A549 (cell line): ENCODE measurements around the gene INPP5B. TPM values are rescaled to one million over a fixed set of nuclear protein-coding genes. Genes with fewer than 3 reads are reported as not detected.

ENCODE experiments used
- ATAC-seq, 2 experiments: fragments of 200-7000 bp in 1 of 2; fragments of >200 bp in 1 of 2; cut with Nextera tagmentation in 1 of 2; cut with Tn5 transposase in 1 of 2; 3 replicates each; pipeline versions ENCODE4 v1.8.0 to v1.9.1; 2018 to 2020; ENCODE audit warnings: mild to moderate bottlenecking in 1 of 2, moderate library complexity in 1 of 2
- CTCF ChIA-PET: fragments of 300-600 bp; sonication (Branson Sonifier 250); formaldehyde crosslinking; extraction: SDS; loops from one replicate; lab custom pipeline; 2021; ENCODE audit warnings: antibody characterized with exemption, inconsistent platforms; lab: Yijun Ruan, JAX
- POLR2A ChIA-PET: fragments of 350-600 bp; formaldehyde crosslinking; extraction: SDS; loops from one replicate; lab custom pipeline; 2021; ENCODE audit warnings: antibody characterized with exemption, inconsistent platforms; lab: Yijun Ruan, JAX
- DNase-seq, 2 experiments: peaks; one replicate each; pipeline versions ENCODE4 v3.0.0 to v3.0.0-alpha.2; 2011 to 2016; ENCODE audit warnings: low read depth in 1 of 2, low spot score in 1 of 2
- FAIRE-seq: peaks from 2 replicates; lab custom pipeline; 2011; peaks lifted over from hg19 to GRCh38; lab: Jason Lieb, UNC
- H3K27ac ChIP-seq, 2 experiments: fragments of >200 bp; sonication (Bioruptor Twin); formaldehyde crosslinking; 3 replicates each; pipeline ENCODE4 v1.5.1; 2016 to 2017
- H3K4me1 ChIP-seq: fragments of >200 bp; sonication (Bioruptor Twin); formaldehyde crosslinking; 3 replicates; pipeline ENCODE4 v1.6.1; 2016
- H3K4me2 ChIP-seq: fragments of >200 bp; sonication (Bioruptor Twin); formaldehyde crosslinking; 3 replicates; pipeline ENCODE4 v1.6.1; 2016
- H3K4me3 ChIP-seq: fragments of >200 bp; sonication (Bioruptor Twin); formaldehyde crosslinking; 3 replicates; pipeline ENCODE4 v1.5.1; 2016
- H3K9me3 ChIP-seq: fragments of >200 bp; sonication (Bioruptor Twin); formaldehyde crosslinking; 3 replicates; pipeline ENCODE4 v1.6.1; 2016
- CBX2 ChIP-seq: fragments of 200-600 bp; sonication (generic); IDR thresholded peaks from 2 replicates; pipeline ENCODE4 v1.6.1; 2016; ENCODE audit warnings: low read depth, mild to moderate bottlenecking, borderline replicate concordance
- CBX8 ChIP-seq: fragments of 200-600 bp; sonication (generic); IDR thresholded peaks from 2 replicates; pipeline ENCODE4 v1.6.1; 2016
- CHD4 ChIP-seq: fragments of 200-600 bp; sonication (generic); IDR thresholded peaks from 2 replicates; pipeline ENCODE4 v1.6.1; 2016; ENCODE audit warnings: antibody characterized with exemption, mild to moderate bottlenecking, borderline replicate concordance
- ESRRA ChIP-seq: fragments of 150-350 bp; IDR thresholded peaks from 2 replicates; pipeline ENCODE4 v1.6.1; 2014; ENCODE audit warnings: mild to moderate bottlenecking, low read length, borderline replicate concordance
- FOSL2 ChIP-seq, 2 experiments: fragments of 450-650 bp in 1 of 2; fragments of >200 bp in 1 of 2; sonication (Bioruptor Twin) in 1 of 2; formaldehyde crosslinking; IDR thresholded peaks; 2 replicates each; pipeline versions ENCODE4 v1.5.0 to v1.6.1; 2016 to 2020; ENCODE audit warnings: mild to moderate bottlenecking in 1 of 2, moderate library complexity in 1 of 2
- FOXS1 ChIP-seq: fragments of 250-450 bp; sonication (Bioruptor Pico); IDR thresholded peaks from 2 replicates; pipeline ENCODE4 v1.5.0; 2020; ENCODE audit warnings: mild to moderate bottlenecking, moderate library complexity
- HDAC2 ChIP-seq: fragments of 200-600 bp; sonication (generic); IDR thresholded peaks from 2 replicates; pipeline ENCODE4 v1.6.1; 2016
- HOXB13 ChIP-seq: fragments of 250-450 bp; sonication (Bioruptor Pico); IDR thresholded peaks from 2 replicates; pipeline ENCODE4 v1.5.0; 2020; ENCODE audit warnings: low read depth, mild to moderate bottlenecking, moderate library complexity
- HOXB5 ChIP-seq: fragments of 250-450 bp; sonication (Bioruptor Pico); IDR thresholded peaks from 2 replicates; pipeline ENCODE4 v1.5.0; 2020; ENCODE audit warnings: mild to moderate bottlenecking, moderate library complexity
- JUNB ChIP-seq: fragments of >200 bp; sonication (Bioruptor Twin); formaldehyde crosslinking; IDR thresholded peaks from 2 replicates; pipeline ENCODE4 v1.6.1; 2016
- KDM1A ChIP-seq: fragments of 200-600 bp; sonication (generic); IDR thresholded peaks from 2 replicates; pipeline ENCODE4 v1.6.1; 2016; ENCODE audit warnings: low read depth, mild to moderate bottlenecking
- KDM5A ChIP-seq: fragments of 200-600 bp; sonication (generic); IDR thresholded peaks from 2 replicates; pipeline ENCODE4 v1.6.1; 2016; ENCODE audit warnings: antibody characterized with exemption, mild to moderate bottlenecking
- MAZ ChIP-seq: fragments of 150-350 bp; IDR thresholded peaks from 2 replicates; pipeline ENCODE4 v1.6.1; 2014; ENCODE audit warnings: antibody characterized with exemption, low read depth, low read length, borderline replicate concordance
- MYC ChIP-seq: IDR thresholded peaks from 2 replicates; pipeline ENCODE4 v1.6.1; 2012; ENCODE audit warnings: mild to moderate bottlenecking, inconsistent platforms, low read length, improper control_type of control experiment, borderline replicate concordance
- NR3C1 ChIP-seq: fragments of >200 bp; sonication (Bioruptor Twin); formaldehyde crosslinking; IDR thresholded peaks from 3 replicates; pipeline ENCODE4 v1.6.1; 2017
- PHF8 ChIP-seq: fragments of 200-600 bp; sonication (generic); IDR thresholded peaks from 2 replicates; pipeline ENCODE4 v1.6.1; 2016; ENCODE audit warnings: low read depth, mild to moderate bottlenecking, antibody characterized with exemption, moderate library complexity, borderline replicate concordance
- POLR2AphosphoS2 ChIP-seq: conservative IDR thresholded peaks from 2 replicates; pipeline ENCODE4 v1.6.1; 2012; ENCODE audit warnings: low read length, improper control_type of control experiment, inconsistent platforms
- RCOR1 ChIP-seq: fragments of 150-350 bp; IDR thresholded peaks from 2 replicates; pipeline ENCODE4 v1.6.1; 2014; ENCODE audit warnings: antibody characterized with exemption, low read length, low read depth
- RFX5 ChIP-seq: fragments of 450-650 bp; IDR thresholded peaks from 2 replicates; pipeline ENCODE4 v1.7.1; 2014; ENCODE audit warnings: antibody characterized with exemption, mild to moderate bottlenecking, moderate library complexity
- RNF2 ChIP-seq: fragments of 200-600 bp; sonication (generic); IDR thresholded peaks from 2 replicates; pipeline ENCODE4 v1.6.1; 2016; ENCODE audit warnings: low read depth, mild to moderate bottlenecking, antibody characterized with exemption, moderate library complexity, borderline replicate concordance
- SREBF2 ChIP-seq: fragments of 450-650 bp; IDR thresholded peaks from 2 replicates; pipeline ENCODE4 v1.6.1; 2014; ENCODE audit warnings: mild to moderate bottlenecking, moderate library complexity
- TFCP2L1 ChIP-seq: fragments of 250-450 bp; sonication (Bioruptor Pico); IDR thresholded peaks from 2 replicates; pipeline ENCODE4 v1.5.0; 2021; ENCODE audit warnings: mild to moderate bottlenecking
- TP53 ChIP-seq: fragments of 250-450 bp; sonication (Bioruptor Pico); IDR thresholded peaks from 2 replicates; pipeline ENCODE4 v1.5.0; 2021; ENCODE audit warnings: mild to moderate bottlenecking, moderate library complexity
- WGBS: methylation state at CpG from one replicate; pipeline ENCODE4 v1.1.6; 2017; ENCODE audit errors: missing lambda C conversion rate; 5-methylcytosine and 5-hydroxymethylcytosine counted together
- polyA plus RNA-seq, 4 experiments: library from polyadenylated mRNA; depleted of rRNA in 3 of 4; stranded (reverse); fragments of >200 nt; fragmentation: RNase III in 1 of 4; extraction: RNeasy Plus Mini Kit Qiagen cat#74134 plus additional on column Dnase treatment in 1 of 4; gene quantifications; 2 replicates in 3 of 4; 3 replicates in 1 of 4; pipeline ENCODE4 v1.2.3, GENCODE V29; 2011 to 2017
- TF ChIP-seq, protein P1 (sequence below): fragments of 150-350 bp; IDR thresholded peaks from 2 replicates; pipeline ENCODE4 v1.6.1; 2014; ENCODE audit warnings: low read depth, mild to moderate bottlenecking, low read length
- TF ChIP-seq, protein P2 (sequence below): IDR thresholded peaks from 2 replicates; pipeline ENCODE4 v1.6.1; 2012
- TF ChIP-seq, protein P3 (sequence below): IDR thresholded peaks from 2 replicates; pipeline ENCODE4 v1.6.1; 2012
- TF ChIP-seq, protein P4 (sequence below): fragments of >200 bp; sonication (Bioruptor Twin); formaldehyde crosslinking; IDR thresholded peaks from 3 replicates; pipeline ENCODE4 v1.6.1; 2016
- TF ChIP-seq, protein P5 (sequence below): fragments of 200-600 bp; sonication (generic); IDR thresholded peaks from 2 replicates; pipeline ENCODE4 v1.6.1; 2016; ENCODE audit warnings: antibody characterized with exemption, mild to moderate bottlenecking, moderate library complexity

Gene INPP5B
- polyA plus RNA-seq, 2 of the 4 experiments (the other 2 are of a cell fraction): 4.9 to 11.1 TPM

DNA sequence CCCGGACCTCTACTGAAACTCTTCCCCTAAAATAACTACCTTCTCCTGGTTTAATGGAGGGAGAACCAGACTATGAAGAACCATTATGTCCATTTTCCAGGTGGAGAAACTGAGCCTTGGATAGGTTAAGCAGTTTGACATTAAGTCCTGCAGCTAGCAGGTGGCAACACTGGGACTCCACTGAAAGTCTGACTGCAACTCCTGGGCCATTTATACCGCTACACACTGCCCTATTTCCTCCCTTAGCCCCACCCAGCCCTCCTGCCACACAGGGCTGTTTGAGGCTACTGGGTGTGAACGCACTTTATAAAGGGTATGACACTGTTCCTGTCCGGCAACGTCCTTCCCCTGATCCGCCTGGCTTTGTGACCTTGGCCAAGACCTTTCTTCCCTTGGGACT lies 511 bp upstream of the INPP5B start (continued):
- no peak for TF ChIP-seq PHF8
- TF ChIP-seq, all 56 proteins: peak for 0

DNA sequence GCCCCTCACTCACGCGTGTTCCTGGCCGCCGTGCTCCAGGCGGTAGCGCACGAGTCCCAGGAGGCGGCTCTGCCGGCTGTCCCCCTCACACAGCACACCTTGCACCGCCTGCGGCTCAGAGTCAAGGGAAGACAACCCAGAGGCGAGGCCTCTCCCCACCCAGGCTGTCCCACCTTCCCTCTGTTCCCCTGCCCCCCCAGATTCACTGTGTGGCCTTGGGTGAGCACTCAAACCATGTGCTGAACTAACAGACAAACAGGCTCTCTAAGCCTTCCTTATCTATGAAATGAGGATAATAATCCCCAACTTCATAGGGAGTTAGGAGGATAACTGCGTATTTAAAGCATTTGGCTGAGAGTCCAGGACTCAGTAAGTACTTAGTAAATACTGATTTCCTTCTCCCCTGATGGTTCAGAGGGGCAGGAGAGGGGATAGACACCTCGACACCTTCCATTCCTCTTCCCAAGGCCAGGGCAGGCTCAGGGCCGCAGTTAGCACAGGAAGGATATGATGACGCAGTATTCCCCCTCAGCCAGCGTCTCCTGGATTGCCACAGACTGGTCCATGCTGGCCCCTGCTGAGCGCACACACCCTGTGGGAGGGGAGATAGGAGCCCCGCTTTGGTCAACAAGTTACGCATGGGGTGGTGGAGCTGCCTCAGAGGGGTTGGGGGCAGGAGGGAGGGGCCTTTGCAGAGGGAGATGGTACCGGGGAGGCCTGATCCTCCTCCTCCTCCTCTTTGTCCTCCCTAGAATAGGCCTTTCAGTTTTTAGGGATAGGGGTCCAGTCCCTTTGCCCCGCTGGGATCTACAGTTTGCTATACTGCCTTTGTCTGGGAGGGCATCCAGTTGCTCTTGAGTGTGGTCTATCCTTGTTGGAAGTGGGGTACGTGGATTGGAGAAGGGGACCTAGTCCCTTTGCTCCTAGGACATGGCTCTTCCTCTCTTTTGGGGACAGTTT lies 830 bp downstream of the INPP5B start:
- no peaks in the 10 kb centered on the region for H3K9me3 ChIP-seq
- H3K4me1 ChIP-seq: peaks cover 13% of the 10 kb centered on the region
- H3K4me3 ChIP-seq: peak overlapping the region; percentile 72
- H3K27ac ChIP-seq: peak overlapping the region; percentile 90 to 95
- peak overlapping the region; percentile 86 for H3K4me2 ChIP-seq
- 62% methylated on average over 13 of the region's 23 CpGs for WGBS
- FAIRE-seq: no peak
- TF ChIP-seq RCOR1 (no peak), FOSL2 (IDR thresholded peaks at IDR 0.05) (no peak), FOSL2 (CRISPR knock-in tag; IDR thresholded peaks at IDR 0.05) (no peak), NR3C1 (no peak), SREBF2 (no peak), HOXB13 (no peak), RFX5 (no peak), ESRRA (no peak), FOXS1 (CRISPR knock-in tag) (no peak), HDAC2 (no peak), JUNB (no peak), TFCP2L1 (CRISPR knock-in tag) (no peak), POLR2AphosphoS2 (no peak), MAZ (no peak), KDM1A (no peak), CBX8 (no peak)
- TF ChIP-seq, protein P1, sequence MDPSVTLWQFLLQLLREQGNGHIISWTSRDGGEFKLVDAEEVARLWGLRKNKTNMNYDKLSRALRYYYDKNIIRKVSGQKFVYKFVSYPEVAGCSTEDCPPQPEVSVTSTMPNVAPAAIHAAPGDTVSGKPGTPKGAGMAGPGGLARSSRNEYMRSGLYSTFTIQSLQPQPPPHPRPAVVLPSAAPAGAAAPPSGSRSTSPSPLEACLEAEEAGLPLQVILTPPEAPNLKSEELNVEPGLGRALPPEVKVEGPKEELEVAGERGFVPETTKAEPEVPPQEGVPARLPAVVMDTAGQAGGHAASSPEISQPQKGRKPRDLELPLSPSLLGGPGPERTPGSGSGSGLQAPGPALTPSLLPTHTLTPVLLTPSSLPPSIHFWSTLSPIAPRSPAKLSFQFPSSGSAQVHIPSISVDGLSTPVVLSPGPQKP: no peak
- TF ChIP-seq, protein P2, sequence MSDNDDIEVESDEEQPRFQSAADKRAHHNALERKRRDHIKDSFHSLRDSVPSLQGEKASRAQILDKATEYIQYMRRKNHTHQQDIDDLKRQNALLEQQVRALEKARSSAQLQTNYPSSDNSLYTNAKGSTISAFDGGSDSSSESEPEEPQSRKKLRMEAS: no peak
- TF ChIP-seq, protein P3, sequence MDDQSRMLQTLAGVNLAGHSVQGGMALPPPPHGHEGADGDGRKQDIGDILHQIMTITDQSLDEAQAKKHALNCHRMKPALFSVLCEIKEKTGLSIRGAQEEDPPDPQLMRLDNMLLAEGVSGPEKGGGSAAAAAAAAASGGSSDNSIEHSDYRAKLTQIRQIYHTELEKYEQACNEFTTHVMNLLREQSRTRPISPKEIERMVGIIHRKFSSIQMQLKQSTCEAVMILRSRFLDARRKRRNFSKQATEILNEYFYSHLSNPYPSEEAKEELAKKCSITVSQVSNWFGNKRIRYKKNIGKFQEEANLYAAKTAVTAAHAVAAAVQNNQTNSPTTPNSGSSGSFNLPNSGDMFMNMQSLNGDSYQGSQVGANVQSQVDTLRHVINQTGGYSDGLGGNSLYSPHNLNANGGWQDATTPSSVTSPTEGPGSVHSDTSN: no peak
- ChIA-PET POLR2A (no interaction called here), CTCF (interaction anchor here (1.0 kb wide), 1 partner anchor 9 kb away, joined by 5 read pairs; no protein-coding TSS in a partner anchor)
- DNase-seq: peak; percentile 43 to 60
- ATAC-seq: peak; percentile 81 to 87

DNA sequence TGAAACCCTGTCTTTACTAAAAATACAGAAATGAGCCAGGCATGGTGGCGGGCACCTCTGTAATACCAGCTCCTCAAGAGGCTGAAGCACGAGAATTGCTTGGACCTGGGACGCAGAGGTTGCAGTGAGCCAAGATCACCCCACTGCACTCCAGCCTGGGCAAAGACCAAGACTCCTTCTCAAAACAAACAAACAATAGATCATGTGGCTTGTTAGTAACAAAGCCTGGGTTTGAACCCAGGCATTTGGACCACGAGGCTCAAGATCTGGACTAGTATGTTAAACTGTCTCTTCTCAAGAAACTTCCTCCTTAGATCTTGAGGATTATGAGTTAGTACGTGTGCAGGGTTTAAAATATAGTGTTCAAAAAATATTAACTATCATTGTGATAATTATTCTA lies 1.6 kb downstream of the INPP5B start:
- H3K4me2 ChIP-seq: peak overlapping the region; percentile 86
- 77% methylated on average over 5 of the region's 5 CpGs for WGBS
- DNase-seq: no peak
- no peak for ATAC-seq
- H3K4me1 ChIP-seq: peaks cover 17% of the 10 kb centered on the region
- H3K9me3 ChIP-seq: no peaks in the 10 kb centered on the region
- H3K4me3 ChIP-seq: no peak overlapping the region; the same call in 1 of the 3 replicates
- CTCF ChIA-PET: interaction anchor here (0.8 kb wide), 1 partner anchor 45 kb away, joined by 3 read pairs; the partner anchor contains the start of gene SF3A3
- no peak for FAIRE-seq
- POLR2A ChIA-PET: no interaction called here
- peak overlapping the region; percentile 90 to 95; a peak in 4 of 6 replicates for H3K27ac ChIP-seq
- TF ChIP-seq RNF2 (no peak), CBX2 (no peak), CHD4 (no peak), FOSL2 (IDR thresholded peaks at IDR 0.05) (no peak), FOSL2 (CRISPR knock-in tag; IDR thresholded peaks at IDR 0.05) (no peak), KDM5A (no peak), TP53 (no peak), MYC (no peak), HOXB5 (CRISPR knock-in tag) (no peak), TFCP2L1 (CRISPR knock-in tag) (no peak), JUNB (no peak)
- TF ChIP-seq, protein P4, sequence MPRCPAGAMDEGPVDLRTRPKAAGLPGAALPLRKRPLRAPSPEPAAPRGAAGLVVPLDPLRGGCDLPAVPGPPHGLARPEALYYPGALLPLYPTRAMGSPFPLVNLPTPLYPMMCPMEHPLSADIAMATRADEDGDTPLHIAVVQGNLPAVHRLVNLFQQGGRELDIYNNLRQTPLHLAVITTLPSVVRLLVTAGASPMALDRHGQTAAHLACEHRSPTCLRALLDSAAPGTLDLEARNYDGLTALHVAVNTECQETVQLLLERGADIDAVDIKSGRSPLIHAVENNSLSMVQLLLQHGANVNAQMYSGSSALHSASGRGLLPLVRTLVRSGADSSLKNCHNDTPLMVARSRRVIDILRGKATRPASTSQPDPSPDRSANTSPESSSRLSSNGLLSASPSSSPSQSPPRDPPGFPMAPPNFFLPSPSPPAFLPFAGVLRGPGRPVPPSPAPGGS: no peak
- TF ChIP-seq, protein P5, sequence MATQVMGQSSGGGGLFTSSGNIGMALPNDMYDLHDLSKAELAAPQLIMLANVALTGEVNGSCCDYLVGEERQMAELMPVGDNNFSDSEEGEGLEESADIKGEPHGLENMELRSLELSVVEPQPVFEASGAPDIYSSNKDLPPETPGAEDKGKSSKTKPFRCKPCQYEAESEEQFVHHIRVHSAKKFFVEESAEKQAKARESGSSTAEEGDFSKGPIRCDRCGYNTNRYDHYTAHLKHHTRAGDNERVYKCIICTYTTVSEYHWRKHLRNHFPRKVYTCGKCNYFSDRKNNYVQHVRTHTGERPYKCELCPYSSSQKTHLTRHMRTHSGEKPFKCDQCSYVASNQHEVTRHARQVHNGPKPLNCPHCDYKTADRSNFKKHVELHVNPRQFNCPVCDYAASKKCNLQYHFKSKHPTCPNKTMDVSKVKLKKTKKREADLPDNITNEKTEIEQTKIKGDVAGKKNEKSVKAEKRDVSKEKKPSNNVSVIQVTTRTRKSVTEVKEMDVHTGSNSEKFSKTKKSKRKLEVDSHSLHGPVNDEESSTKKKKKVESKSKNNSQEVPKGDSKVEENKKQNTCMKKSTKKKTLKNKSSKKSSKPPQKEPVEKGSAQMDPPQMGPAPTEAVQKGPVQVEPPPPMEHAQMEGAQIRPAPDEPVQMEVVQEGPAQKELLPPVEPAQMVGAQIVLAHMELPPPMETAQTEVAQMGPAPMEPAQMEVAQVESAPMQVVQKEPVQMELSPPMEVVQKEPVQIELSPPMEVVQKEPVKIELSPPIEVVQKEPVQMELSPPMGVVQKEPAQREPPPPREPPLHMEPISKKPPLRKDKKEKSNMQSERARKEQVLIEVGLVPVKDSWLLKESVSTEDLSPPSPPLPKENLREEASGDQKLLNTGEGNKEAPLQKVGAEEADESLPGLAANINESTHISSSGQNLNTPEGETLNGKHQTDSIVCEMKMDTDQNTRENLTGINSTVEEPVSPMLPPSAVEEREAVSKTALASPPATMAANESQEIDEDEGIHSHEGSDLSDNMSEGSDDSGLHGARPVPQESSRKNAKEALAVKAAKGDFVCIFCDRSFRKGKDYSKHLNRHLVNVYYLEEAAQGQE: no peak
